ENCODE measurements around the gene CCDC88A. TPM values are rescaled to one million over a fixed set of nuclear protein-coding genes. Genes with fewer than 3 reads are reported as not detected.

Gene CCDC88A
- total and polyA plus RNA-seq, 2 experiments from 2014 or later = 144 to 169 TPM

DNA sequence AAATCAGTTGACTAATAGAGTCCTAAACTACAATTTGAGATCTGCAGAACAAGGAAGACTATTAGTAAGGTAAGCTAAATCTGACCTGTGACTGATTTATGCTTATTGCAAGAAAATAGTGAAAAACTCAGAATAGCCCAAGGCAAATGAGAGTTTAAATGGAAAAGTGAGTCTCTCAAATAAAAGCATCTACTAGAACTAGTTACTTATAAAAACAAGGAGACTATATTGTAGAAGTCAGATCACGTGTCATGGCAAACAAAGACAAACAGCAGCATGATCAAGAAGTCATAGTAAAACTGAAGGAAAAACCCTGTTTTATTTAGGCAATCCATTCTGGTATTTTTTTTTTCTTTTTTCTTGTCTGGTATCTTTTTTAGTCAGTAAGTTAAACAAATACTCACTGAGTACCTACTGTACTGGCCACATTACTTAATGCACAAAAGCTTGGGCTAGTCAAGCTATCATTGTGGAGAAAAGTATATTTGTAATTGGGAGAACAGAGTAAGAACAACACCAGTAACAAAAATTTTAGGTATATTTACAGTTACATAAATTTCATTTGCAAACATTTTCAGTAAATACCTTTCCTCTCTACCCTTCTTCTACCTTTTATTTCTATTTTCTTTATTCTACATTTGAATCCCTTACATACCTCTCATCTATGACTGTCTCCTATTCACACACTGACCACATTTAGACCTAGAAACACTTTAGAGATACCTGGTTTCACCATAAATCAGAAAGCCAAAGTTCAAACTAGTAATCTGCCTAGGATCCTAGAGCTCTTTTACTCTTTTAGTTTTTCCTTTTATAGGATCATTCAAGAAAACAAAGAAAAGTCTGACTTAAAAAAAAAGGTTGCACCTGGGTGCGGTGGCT is 23.7 kb downstream of the CCDC88A start:
- H3K79me2 ChIP-seq (replicated peaks; ENCODE audit: insufficient read depth) = peaks cover 42% of the 10 kb centered on the region
- no peak overlapping the region for H3K27ac ChIP-seq (ENCODE audit: low read depth)
- no peaks in the 10 kb centered on the region for H3K36me3 ChIP-seq (ENCODE audit: insufficient read depth)
- DNase-seq (ENCODE audit: low spot score) (no peak), ATAC-seq (no peak)
- no peaks in the 10 kb centered on the region for H3K9me2 ChIP-seq (ENCODE audit: insufficient read depth)
- peaks cover 7% of the 10 kb centered on the region for H3K36me3 Mint-ChIP-seq (ENCODE audit: low read depth)
- no peak overlapping the region for H2AFZ ChIP-seq
- no peaks in the 10 kb centered on the region for H3K9me3 Mint-ChIP-seq
- H3K4me1 Mint-ChIP-seq = peaks cover 12% of the 10 kb centered on the region
- no peaks in the 10 kb centered on the region for H3F3A ChIP-seq (replicated peaks; ENCODE audit: low read depth)
- no peak overlapping the region for H3K4me3 ChIP-seq
- H3K4me2 ChIP-seq = no peak overlapping the region
- H3K4me1 ChIP-seq (ENCODE audit: insufficient read depth) = peaks cover 3% of the 10 kb centered on the region; the same call in 1 of the 2 replicates
- no peaks in the 10 kb centered on the region for H3K27me3 ChIP-seq (ENCODE audit: insufficient read depth)
- 0 out of 2 replicates have a peak overlapping the region, but pooled peaks have one; percentile 11 for H3K27ac Mint-ChIP-seq
- no peaks in the 10 kb centered on the region for H3K27me3 Mint-ChIP-seq (ENCODE audit: insufficient read depth, low read depth, poor library complexity)
- no peaks in the 10 kb centered on the region for H4K20me1 ChIP-seq (replicated peaks; ENCODE audit: insufficient read depth)
- no peak for TF ChIP-seq NANOG (IDR thresholded peaks at IDR 0.05; ENCODE audit: borderline replicate concordance)
- no peak for TF ChIP-seq CTCF (conservative IDR thresholded peaks at IDR 0.05; ENCODE audit: low read depth in 2 of 2)
- no peak for TF ChIP-seq REST (IDR thresholded peaks at IDR 0.05; ENCODE audit: unreplicated experiment)
- no peak for TF ChIP-seq STAT1 (IDR thresholded peaks at IDR 0.05; ENCODE audit: unreplicated experiment)
- H3K4me3 Mint-ChIP-seq = no peak overlapping the region

DNA sequence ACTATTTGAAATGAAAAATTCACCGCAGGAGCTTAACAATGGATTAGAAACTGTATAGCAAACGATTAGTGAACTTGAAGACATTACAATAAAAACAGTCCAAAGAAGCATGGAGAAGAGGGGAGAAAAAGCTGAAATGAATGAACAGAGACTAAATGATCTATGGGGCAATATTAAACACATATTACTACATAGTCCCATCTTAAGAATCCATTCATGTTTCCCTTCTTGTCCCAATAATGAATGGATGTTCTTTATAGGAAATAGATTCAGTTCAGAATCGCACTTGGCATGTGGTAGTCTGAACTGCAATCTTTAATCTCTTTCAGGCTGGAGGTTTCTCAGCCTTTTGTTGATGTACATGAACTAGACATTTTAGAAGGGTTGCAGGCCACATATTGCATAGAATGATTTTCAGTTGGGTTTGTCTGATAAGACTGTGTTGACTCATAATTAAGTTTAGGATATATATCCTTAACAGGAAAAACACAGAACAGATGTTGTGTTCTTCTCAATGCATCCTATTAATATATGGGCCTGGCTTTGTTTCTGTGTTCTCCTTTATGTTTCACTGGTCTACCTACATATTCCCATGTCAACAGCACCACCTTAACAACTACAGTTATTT is 27.9 kb downstream of the CCDC88A start:
- peaks cover 15% of the 10 kb centered on the region for H3K4me1 Mint-ChIP-seq
- H3K4me1 ChIP-seq (ENCODE audit: insufficient read depth) = peaks cover 5% of the 10 kb centered on the region; the same call in 1 of the 2 replicates
- H3K36me3 Mint-ChIP-seq (ENCODE audit: low read depth) = peaks cover 7% of the 10 kb centered on the region
- H3K4me3 ChIP-seq = no peak overlapping the region
- H3K27ac Mint-ChIP-seq = no peak overlapping the region
- no peak overlapping the region for H3K4me3 Mint-ChIP-seq
- ATAC-seq (no peak), DNase-seq (ENCODE audit: low spot score) (no peak)
- H2AFZ ChIP-seq = no peak overlapping the region
- no peaks in the 10 kb centered on the region for H3K9me3 Mint-ChIP-seq
- no peak overlapping the region for H3K4me2 ChIP-seq
- no peaks in the 10 kb centered on the region for H3K27me3 Mint-ChIP-seq (ENCODE audit: insufficient read depth, low read depth, poor library complexity)
- H3K79me2 ChIP-seq (replicated peaks; ENCODE audit: insufficient read depth) = peaks cover 37% of the 10 kb centered on the region
- H3F3A ChIP-seq (replicated peaks; ENCODE audit: low read depth) = no peaks in the 10 kb centered on the region
- no peaks in the 10 kb centered on the region for H3K36me3 ChIP-seq (ENCODE audit: insufficient read depth)
- H3K27ac ChIP-seq (ENCODE audit: low read depth) = no peak overlapping the region
- no peaks in the 10 kb centered on the region for H3K27me3 ChIP-seq (ENCODE audit: insufficient read depth)
- TF ChIP-seq EZH2phosphoT487 (IDR thresholded peaks at IDR 0.05; ENCODE audit: unreplicated experiment) = no peak
- peaks cover 12% of the 10 kb centered on the region for H4K20me1 ChIP-seq (replicated peaks; ENCODE audit: insufficient read depth)
- no peaks in the 10 kb centered on the region for H3K9me2 ChIP-seq (ENCODE audit: insufficient read depth)
